ENCODE results near the gene PRRC2A. TPM values are rescaled to one million over a fixed set of nuclear protein-coding genes. Genes with fewer than 3 reads are reported as not detected.

The PRRC2A gene
- total RNA-seq, 1 experiment from 2014 or later, result 509 TPM

GRCh38 chr6:31576897-31577578 lies 43.5 kb upstream of the PRRC2A start:
- CTCF ChIA-PET, result interaction anchor here (0.6 to 1.8 kb wide), 5 partner anchors 13 to 384 kb away, joined by 3 to 5 read pairs (median 3); no protein-coding TSS in a partner anchor
- Mint-ChIP-seq H3K4me1 (ENCODE audit: low read depth, unreplicated experiment) (peaks cover 18% of the 10 kb centered on the region), H3K27me3 (ENCODE audit: unreplicated experiment) (peaks cover 66% of the 10 kb centered on the region), H3K4me3 (ENCODE audit: low read depth, unreplicated experiment) (no peak overlapping the region), H3K27ac (ENCODE audit: unreplicated experiment) (no peak overlapping the region), H3K9me3 (ENCODE audit: low read depth, unreplicated experiment) (no peaks in the 10 kb centered on the region), H3K36me3 (ENCODE audit: insufficient read depth, unreplicated experiment) (peaks cover 13% of the 10 kb centered on the region)
- BruUV-seq (replicated peaks), result no TSS peak
- TF ChIP-seq CTCF (IDR thresholded peaks at IDR 0.05; ENCODE audit: unreplicated experiment), result no peak
- DNase-seq, result no peak
- intact Hi-C loops (cut with micrococcal nuclease; ENCODE audit: unreplicated experiment), result no loop called here

DNA sequence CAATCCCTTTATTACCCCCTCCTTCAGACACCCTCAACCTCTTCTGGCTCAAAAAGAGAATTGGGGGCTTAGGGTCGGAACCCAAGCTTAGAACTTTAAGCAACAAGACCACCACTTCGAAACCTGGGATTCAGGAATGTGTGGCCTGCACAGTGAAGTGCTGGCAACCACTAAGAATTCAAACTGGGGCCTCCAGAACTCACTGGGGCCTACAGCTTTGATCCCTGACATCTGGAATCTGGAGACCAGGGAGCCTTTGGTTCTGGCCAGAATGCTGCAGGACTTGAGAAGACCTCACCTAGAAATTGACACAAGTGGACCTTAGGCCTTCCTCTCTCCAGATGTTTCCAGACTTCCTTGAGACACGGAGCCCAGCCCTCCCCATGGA lies 42.9 kb upstream of the PRRC2A start:
- Mint-ChIP-seq H3K27ac (ENCODE audit: unreplicated experiment) (no peak overlapping the region), H3K36me3 (ENCODE audit: insufficient read depth, unreplicated experiment) (peaks cover 13% of the 10 kb centered on the region), H3K9me3 (ENCODE audit: low read depth, unreplicated experiment) (no peaks in the 10 kb centered on the region), H3K4me1 (ENCODE audit: low read depth, unreplicated experiment) (peaks cover 23% of the 10 kb centered on the region), H3K4me3 (ENCODE audit: low read depth, unreplicated experiment) (no peak overlapping the region), H3K27me3 (ENCODE audit: unreplicated experiment) (peaks cover 66% of the 10 kb centered on the region)
- no TSS peak for BruUV-seq (replicated peaks)
- no peak for DNase-seq
- intact Hi-C loops (cut with micrococcal nuclease; ENCODE audit: unreplicated experiment), result no loop called here
- no peak for TF ChIP-seq CTCF (IDR thresholded peaks at IDR 0.05; ENCODE audit: unreplicated experiment)
- CTCF ChIA-PET, result interaction anchor here (1.5 to 1.8 kb wide), 2 partner anchors 12 to 21 kb away, joined by 5 read pairs; no protein-coding TSS in a partner anchor

DNA sequence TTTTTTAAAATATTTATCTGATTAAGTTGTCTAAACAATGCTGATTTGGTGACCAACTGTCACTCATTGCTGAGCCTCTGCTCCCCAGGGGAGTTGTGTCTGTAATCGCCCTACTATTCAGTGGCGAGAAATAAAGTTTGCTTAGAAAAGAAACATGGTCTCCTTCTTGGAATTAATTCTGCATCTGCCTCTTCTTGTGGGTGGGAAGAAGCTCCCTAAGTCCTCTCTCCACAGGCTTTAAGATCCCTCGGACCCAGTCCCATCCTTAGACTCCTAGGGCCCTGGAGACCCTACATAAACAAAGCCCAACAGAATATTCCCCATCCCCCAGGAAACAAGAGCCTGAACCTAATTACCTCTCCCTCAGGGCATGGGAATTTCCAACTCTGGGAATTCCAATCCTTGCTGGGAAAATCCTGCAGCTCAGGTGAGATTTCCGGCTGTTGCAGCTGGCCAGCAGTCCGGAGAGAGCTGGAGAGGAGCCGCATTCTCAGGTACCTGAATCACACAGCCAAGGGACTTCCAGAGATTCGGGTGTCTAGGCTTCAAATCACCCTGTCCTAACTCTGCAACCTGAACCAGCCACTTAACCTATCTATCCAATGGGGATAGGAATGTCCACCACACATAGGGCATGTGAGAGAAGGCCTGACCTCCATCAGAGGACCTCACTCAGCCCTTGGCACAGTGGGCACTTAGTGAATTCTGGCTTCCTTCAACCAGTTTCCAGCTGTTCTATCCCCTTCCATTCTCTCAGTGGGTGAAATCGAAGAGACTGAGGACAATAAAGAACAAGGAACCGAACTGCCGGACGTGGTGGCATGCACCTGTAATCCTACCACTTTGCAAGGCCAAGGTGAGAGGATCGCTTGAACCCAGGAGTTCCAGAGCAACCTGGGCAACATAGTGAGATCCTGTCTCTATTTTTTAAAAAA lies 42.1 kb upstream of the PRRC2A start:
- Mint-ChIP-seq H3K27me3 (ENCODE audit: unreplicated experiment) (peaks cover 57% of the 10 kb centered on the region), H3K9me3 (ENCODE audit: low read depth, unreplicated experiment) (no peaks in the 10 kb centered on the region), H3K4me3 (ENCODE audit: low read depth, unreplicated experiment) (no peak overlapping the region), H3K27ac (ENCODE audit: unreplicated experiment) (no peak overlapping the region), H3K4me1 (ENCODE audit: low read depth, unreplicated experiment) (peaks cover 26% of the 10 kb centered on the region), H3K36me3 (ENCODE audit: insufficient read depth, unreplicated experiment) (peaks cover 13% of the 10 kb centered on the region)
- no TSS peak for BruUV-seq (replicated peaks)
- TF ChIP-seq CTCF (IDR thresholded peaks at IDR 0.05; ENCODE audit: unreplicated experiment), result no peak
- intact Hi-C loops (cut with micrococcal nuclease; ENCODE audit: unreplicated experiment), result no loop called here
- peak; percentile 45 for DNase-seq
- CTCF ChIA-PET, result interaction anchor here (1.2 to 1.8 kb wide), 2 partner anchors 20 to 32 kb away, joined by 4 to 5 read pairs; partner anchors contain the start of gene ATP6V1G2

GRCh38 chr6:31579119-31579505 lies 41.4 kb upstream of the PRRC2A start:
- Mint-ChIP-seq H3K36me3 (ENCODE audit: insufficient read depth, unreplicated experiment) (peaks cover 13% of the 10 kb centered on the region), H3K27me3 (ENCODE audit: unreplicated experiment) (peaks cover 51% of the 10 kb centered on the region), H3K4me1 (ENCODE audit: low read depth, unreplicated experiment) (peaks cover 26% of the 10 kb centered on the region), H3K27ac (ENCODE audit: unreplicated experiment) (no peak overlapping the region), H3K9me3 (ENCODE audit: low read depth, unreplicated experiment) (no peaks in the 10 kb centered on the region), H3K4me3 (ENCODE audit: low read depth, unreplicated experiment) (no peak overlapping the region)
- BruUV-seq (replicated peaks), result no TSS peak
- no peak for DNase-seq
- CTCF ChIA-PET, result interaction anchor here (1.2 to 2.3 kb wide), 2 partner anchors 18 to 33 kb away, joined by 4 to 34 read pairs; partner anchors contain the start of gene ATP6V1G2
- TF ChIP-seq CTCF (IDR thresholded peaks at IDR 0.05; ENCODE audit: unreplicated experiment), result no peak
- intact Hi-C loops (cut with micrococcal nuclease; ENCODE audit: unreplicated experiment), result no loop called here

Data from Calu3 (cell line).